ENCODE measurements around the gene GALNTL6.
"Not testable (repeated sequence)": the region's sequence is repeated elsewhere in the genome, so short reads cannot be mapped to it uniquely, and the experiment has no call there.

GALNTL6 gene

GRCh38 chr4:172666711-172667368, 853.6 kb downstream of the GALNTL6 start:
- DNase-seq (ENCODE audit: low read depth) = no peak

- DNase-seq (ENCODE audit: low read depth) = no peak
Measured at GRCh38 chr4:172674811-172675210, 861.6 kb downstream of the GALNTL6 start.

- no peak for DNase-seq (ENCODE audit: low read depth)
Measured at GRCh38 chr4:172675232-172675631, 862.0 kb downstream of the GALNTL6 start.

GRCh38 chr4:172680691-172681090, 867.5 kb downstream of the GALNTL6 start:
- no peak for DNase-seq (ENCODE audit: low read depth)

GRCh38 chr4:172683021-172683420, 869.8 kb downstream of the GALNTL6 start:
- no peak for DNase-seq (ENCODE audit: low read depth)

GRCh38 chr4:172686021-172686420, 872.8 kb downstream of the GALNTL6 start:
- no peak for DNase-seq (ENCODE audit: low read depth)

GRCh38 chr4:172688534-172688933, 875.3 kb downstream of the GALNTL6 start:
- DNase-seq (ENCODE audit: low read depth) = no peak

- DNase-seq (ENCODE audit: low read depth) = no peak
Measured at GRCh38 chr4:172691552-172691951, 878.3 kb downstream of the GALNTL6 start.

- no peak for DNase-seq (ENCODE audit: low read depth)
Measured at GRCh38 chr4:172692701-172693100, 879.5 kb downstream of the GALNTL6 start.

- DNase-seq (ENCODE audit: low read depth) = no peak
Measured at GRCh38 chr4:172698256-172698655, 885.1 kb downstream of the GALNTL6 start.

- no peak for DNase-seq (ENCODE audit: low read depth)
Measured at GRCh38 chr4:172705565-172705964, 892.4 kb downstream of the GALNTL6 start.

- DNase-seq (ENCODE audit: low read depth) = no peak
Measured at GRCh38 chr4:172706000-172706399, 892.8 kb downstream of the GALNTL6 start.

GRCh38 chr4:172707622-172708021, 894.4 kb downstream of the GALNTL6 start:
- no peak for DNase-seq (ENCODE audit: low read depth)

GRCh38 chr4:172708184-172708583, 895.0 kb downstream of the GALNTL6 start:
- DNase-seq (ENCODE audit: low read depth) = no peak

- DNase-seq (ENCODE audit: low read depth) = no peak
Measured at GRCh38 chr4:172709376-172709775, 896.2 kb downstream of the GALNTL6 start.

GRCh38 chr4:172716291-172716690, 903.1 kb downstream of the GALNTL6 start:
- DNase-seq (ENCODE audit: low read depth) = no peak

- DNase-seq (ENCODE audit: low read depth) = no peak
Measured at GRCh38 chr4:172721659-172722058, 908.5 kb downstream of the GALNTL6 start.

- no peak for DNase-seq (ENCODE audit: low read depth)
Measured at GRCh38 chr4:172725581-172725980, 912.4 kb downstream of the GALNTL6 start.

- no peak for DNase-seq (ENCODE audit: low read depth)
Measured at GRCh38 chr4:172726001-172726423, 912.8 kb downstream of the GALNTL6 start.

GRCh38 chr4:172727631-172728030, 914.4 kb downstream of the GALNTL6 start:
- DNase-seq (ENCODE audit: low read depth) = no peak

- not testable (repeated sequence) for DNase-seq (ENCODE audit: low read depth)
Measured at GRCh38 chr4:172733645-172734044, 920.4 kb downstream of the GALNTL6 start.

- no peak for DNase-seq (ENCODE audit: low read depth)
Measured at GRCh38 chr4:172734555-172734954, 921.4 kb downstream of the GALNTL6 start.

- no peak for DNase-seq (ENCODE audit: low read depth)
Measured at GRCh38 chr4:172736046-172736445, 922.8 kb downstream of the GALNTL6 start.

GRCh38 chr4:172740434-172740833, 927.2 kb downstream of the GALNTL6 start:
- no peak for DNase-seq (ENCODE audit: low read depth)
